Endometrial microvascular endothelial cells (primary cell): ENCODE measurements around the gene EYS. TPM values are rescaled to one million over a fixed set of nuclear protein-coding genes. Genes with fewer than 3 reads are reported as not detected.
"Not testable (repeated sequence)": the region's sequence is repeated elsewhere in the genome, so short reads cannot be mapped to it uniquely, and the experiment has no call there.

Source experiments
- in situ Hi-C: cut with HindIII; loops from 2 replicates; pipeline ENCODE4 v1.10.0; 2017; ENCODE audit warnings: low sequenced_read_pairs, low pct_unique_long_range_greater_than_20kb; ENCODE audit errors: inconsistent ontology term
- total RNA-seq: library from RNA; depleted of rRNA; stranded (reverse); fragments of >200 nt; gene quantifications from one replicate; pipeline ENCODE4 v1.2.3, GENCODE V29; 2015; ENCODE audit errors: inconsistent ontology term

EYS gene
- total RNA-seq, 1 donor from 2014 or later = not detected

DNA sequence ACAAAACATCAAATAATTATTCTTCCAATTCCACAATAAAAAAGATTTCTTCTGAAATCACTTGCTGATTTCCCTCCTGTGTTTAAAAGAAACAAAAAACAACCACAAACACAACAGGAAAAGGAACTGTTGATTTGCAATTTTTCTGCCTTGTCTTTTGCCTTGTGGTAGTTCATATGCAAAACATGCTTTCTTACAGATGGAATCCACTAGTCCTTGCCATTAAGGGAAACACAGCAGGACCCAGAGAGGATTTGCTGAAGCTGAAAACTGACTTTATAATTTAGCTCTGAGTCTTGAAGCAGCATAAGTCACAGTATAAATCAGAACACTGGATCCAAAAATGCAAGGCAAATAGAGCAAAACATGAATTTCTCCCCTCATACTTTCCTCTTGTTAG is 1742.7 kb downstream of the EYS start:
- in situ Hi-C loops = no loop called here

DNA sequence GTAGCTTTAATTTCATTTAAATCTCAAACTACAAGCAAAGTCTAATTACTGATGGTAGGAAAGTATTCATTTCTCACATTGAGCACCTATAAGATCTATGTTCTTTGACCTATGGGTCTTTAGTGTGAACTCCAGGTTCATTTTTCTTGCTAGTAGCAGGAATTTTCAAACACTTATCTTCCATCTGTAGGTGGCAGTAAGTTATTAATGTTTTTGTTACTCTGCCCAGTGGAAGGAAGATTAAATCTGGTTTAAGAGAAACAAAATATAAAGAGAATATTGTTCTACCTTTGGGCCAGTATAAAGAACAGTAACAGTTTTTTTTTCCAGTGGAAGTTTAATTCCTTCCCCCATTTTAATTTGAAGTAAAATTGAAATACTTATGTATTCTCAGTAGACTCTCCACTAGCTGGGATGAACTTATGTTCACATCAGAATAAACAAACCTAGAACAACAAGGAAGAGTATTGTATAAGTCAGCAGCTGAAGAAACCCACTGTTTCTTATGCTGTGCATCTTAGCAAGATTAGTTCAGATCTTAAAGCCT is 1743.2 kb downstream of the EYS start:
- in situ Hi-C loops = no loop called here

DNA sequence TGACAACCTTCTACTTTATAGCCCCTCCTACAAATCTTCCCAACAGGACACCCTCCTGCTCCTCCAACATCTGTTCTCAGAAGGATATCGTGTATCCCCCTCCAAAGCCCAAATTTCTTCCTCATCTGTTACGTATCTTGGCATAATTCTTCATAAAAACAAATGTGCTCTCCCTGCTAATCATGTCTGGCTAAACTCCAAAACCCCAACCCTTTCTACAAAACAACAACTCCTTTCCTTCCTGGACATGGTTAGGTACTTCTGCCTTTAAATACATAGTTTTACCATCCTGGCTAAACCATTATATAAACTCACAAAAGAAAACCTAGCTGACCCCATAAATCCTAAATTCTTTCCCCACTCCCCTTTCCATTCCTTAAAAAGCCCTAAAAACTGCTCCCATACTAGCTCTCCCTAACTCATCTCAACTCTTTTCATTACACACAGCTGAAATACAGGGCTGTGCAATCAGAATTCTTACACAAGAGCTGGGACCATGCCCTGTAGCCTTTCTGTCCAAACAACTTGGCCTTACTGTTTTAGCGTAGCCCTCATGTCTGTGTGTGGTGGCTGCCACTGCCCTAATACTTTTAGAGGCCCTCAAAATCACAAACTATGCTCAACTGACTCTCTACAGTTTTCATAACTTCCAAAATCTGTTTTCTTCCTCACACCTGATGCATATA is 1753.5 kb downstream of the EYS start:
- in situ Hi-C loops = not testable (repeated sequence)

DNA sequence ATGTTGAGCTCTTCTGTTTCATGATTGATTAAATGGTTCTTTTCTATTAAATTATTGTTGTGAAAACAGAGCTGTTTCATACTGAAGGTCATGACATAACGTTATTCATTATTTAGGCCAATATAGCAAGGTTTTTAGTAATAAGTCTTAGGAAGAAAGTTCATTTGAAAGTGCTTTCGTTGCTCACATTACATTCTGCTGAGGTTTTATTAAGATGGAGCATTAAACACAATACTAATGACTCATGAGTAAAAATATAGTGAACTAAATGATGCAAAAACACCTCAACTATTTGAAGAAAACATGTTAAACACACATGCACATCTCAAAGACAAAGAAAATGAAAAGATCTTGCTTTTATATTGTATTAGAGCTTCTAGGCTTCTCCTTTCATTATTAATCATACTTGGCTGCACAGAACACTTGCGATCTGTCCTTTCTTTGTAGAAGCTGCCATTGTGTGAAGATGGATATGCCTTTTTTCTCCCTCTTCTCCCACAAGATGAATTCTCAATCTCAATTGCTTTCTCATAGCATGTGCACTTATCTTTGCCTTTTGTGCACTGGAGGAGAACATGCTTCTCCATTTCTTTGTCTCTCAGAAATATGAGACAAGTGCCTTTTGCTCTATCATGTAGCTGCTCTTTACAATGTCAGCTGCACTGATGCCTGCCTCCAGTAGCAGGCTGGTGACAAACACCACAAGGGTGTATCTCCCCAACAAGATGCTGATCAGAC is 1759.1 kb downstream of the EYS start:
- in situ Hi-C loops = no loop called here

DNA sequence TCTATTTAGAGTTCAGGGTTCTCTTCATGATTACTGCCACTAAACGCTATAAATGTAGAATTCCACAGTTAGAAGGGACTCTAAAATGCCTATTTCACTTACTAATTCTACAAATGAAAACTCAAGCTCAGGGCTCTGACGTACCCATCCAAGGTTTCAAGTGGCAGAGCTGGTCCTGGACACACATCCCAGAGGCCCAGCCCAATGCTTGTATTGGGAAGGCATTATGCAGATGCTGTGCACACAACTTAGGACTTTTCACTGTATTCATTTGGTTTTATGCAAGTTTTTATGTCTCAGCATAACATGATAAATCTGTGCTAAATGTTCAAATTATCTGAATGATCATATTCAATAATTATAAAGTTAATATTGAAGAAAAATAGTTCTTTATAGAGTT is 1761.0 kb downstream of the EYS start:
- in situ Hi-C loops = no loop called here

DNA sequence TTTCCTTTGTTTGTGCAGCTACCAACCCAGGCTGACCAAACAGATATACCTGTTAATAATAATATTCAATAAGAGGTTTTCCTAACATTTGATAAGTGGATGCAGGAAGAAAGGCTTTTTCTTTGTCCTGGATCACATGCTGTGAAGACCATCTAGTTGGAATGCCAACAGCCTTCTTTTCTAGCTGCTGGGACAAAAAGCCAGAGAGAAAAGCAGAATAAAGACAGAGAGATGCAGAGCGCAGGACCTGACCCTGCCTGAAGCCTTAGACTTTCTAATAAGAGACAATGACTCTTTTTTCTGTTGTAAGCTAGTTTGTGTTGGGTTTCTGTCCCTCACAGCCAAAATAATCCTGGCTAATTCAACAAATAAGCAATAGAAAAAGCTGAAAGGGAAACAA is 1763.2 kb downstream of the EYS start:
- in situ Hi-C loops = no loop called here

DNA sequence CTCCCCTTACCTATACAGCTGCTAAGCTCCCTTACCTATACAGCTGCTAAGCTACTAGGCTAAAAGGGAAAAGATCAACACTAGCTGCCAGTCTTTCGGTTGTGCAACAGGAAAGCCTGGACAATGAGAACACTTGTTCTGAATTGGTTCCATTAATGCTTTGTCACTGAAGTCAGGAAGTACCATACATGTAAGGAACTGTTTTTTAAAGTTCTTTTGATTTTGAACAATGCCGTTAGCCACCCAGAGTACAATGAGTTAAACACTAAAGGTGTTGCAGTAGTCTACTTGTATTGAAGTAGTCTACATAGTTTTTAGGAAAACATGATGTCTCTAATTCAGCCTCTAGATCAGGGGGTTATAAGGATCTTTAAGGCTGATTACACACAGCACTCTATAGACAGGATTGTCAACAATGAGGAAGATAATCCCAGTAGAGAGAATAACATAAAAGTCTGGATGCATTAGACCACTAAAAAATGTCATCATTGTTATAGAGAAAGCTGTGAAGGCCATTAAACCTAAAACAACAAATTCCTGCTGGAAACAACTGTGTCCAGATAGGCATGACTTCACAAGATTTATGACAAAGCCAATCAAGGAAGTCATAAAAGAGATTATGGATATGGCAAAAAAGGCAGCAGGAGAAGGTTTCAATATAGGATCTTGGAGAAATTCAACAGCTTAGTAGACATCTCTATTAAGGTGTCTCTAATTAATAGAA is 1765.1 kb downstream of the EYS start:
- in situ Hi-C loops = no loop called here

DNA sequence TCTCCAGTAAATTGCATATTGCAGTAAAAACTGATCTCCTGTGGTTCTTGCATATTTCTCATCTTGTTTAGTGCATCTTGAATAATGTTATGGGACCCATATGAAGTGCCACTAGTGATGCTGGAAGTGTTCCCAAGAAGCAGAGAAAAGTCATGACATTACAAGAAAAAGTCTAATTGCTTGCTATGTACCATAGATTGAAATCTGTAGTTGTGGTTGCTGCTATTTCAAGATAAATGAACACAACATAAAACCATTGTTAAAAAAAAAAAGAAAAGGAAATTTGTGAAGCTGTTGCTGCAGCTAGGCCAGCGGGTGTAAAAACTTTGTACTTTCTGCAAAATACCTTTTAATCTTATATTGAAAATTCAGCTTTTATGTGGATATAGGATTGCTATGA is 1767.0 kb downstream of the EYS start:
- in situ Hi-C loops = no loop called here

DNA sequence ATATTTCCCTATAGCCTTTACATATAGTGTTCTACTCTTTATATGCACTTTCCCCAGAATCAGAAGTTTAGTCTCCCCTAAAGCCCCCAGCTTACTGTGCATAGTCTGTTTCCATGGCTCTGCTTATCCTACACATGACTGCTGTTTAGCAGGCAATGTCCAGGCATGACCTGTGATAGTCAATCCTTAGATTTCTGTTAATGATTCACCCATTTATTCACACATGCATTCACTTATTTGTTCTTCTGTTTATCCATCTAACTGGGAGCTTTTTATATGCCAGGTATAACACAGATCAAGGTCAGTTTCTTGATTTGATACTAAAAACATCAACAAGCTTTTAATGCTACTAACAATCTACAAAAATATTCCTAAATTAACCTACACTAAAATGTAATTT is 1770.6 kb downstream of the EYS start:
- in situ Hi-C loops = no loop called here

DNA sequence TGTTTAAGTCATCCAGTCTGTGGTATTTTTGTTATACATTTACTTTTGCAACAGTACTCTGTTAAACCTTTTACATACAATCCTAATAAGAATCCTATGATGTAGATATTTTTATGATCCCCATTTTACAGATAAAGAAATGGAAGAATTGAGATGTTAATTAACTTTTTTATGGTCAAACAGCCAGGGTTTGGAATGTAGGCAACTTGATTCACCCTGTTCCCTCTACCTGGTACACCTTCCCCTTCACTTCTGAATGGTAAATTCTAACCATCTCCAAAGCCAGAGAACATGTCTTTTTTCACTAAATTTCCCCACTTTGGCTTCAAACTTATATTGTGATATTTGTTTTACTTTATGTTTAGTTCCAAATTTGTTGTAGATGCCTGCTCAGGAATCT is 1771.3 kb downstream of the EYS start:
- in situ Hi-C loops = no loop called here

DNA sequence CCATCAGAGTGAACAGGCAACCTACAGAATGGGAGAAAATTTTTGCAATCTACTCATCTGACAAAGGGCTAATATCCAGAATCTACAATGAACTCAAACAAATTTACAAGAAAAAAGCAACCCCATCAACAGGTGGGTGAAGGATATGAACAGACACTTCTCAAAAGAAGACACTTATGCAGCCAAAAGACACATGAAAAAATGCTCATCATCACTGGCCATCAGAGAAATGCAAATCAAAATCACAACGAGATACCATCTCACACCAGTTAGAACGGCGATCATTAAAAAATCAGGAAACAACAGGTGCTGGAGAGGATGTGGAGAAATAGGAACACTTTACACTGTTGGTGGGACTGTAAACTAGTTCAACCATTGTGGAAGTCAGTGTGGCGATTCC is 1773.1 kb downstream of the EYS start:
- in situ Hi-C loops = not testable (repeated sequence)

DNA sequence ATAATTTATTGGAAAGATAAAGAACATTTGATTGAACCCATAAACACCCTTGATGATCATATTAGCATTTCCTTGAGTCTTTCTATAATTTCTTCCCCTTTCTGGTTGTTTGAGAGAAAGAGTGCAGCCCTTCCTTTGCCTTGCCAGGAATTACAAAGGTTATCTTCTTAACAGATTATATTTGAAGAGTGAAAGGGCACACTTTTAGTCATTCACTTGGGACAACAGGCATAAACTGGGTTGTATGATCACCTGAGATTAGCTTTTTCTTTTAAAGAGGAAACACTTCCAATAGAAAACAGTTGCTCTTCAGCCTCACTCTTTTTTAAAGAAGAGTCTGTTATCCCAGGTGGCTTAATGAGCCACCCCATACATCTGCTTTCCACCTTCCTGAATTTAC is 1776.2 kb downstream of the EYS start:
- in situ Hi-C loops = no loop called here

DNA sequence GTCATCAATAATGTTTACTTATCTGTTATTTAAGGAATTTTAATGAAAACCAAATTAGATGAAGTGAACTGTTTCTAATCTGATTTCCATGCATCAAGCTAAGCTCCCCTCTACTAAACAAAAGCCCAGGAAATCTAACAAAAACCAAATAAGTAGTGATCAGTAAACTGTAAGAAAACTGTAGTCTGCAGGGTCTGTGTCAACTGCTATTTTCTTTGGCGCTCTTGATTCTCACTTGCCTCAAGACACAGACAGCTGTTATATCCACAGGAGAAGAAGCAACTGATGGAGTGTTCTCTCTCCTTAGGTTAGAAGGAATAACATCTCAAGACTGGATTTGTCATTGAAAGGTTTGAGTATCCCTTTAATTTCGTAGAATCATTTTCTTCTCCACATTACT is 1777.9 kb downstream of the EYS start:
- in situ Hi-C loops = no loop called here

DNA sequence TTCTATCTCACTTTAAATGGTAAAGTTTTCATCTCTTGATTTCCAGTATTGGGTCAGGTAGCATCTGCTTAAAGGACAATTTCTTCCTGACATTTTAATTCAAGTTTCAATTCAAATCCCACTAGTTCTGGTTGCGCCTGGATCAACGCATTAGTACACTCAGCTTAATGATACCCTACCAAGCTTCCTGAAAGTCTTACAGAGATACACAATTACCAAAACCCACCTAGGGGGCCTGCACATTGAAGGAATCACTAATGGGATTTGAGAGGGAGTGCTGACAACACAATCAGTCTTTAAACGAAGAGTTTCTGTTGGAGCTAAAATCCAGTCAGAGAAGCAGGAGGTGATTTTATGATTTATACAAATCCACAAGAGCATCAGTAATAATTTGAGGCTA is 1778.4 kb downstream of the EYS start:
- in situ Hi-C loops = no loop called here

DNA sequence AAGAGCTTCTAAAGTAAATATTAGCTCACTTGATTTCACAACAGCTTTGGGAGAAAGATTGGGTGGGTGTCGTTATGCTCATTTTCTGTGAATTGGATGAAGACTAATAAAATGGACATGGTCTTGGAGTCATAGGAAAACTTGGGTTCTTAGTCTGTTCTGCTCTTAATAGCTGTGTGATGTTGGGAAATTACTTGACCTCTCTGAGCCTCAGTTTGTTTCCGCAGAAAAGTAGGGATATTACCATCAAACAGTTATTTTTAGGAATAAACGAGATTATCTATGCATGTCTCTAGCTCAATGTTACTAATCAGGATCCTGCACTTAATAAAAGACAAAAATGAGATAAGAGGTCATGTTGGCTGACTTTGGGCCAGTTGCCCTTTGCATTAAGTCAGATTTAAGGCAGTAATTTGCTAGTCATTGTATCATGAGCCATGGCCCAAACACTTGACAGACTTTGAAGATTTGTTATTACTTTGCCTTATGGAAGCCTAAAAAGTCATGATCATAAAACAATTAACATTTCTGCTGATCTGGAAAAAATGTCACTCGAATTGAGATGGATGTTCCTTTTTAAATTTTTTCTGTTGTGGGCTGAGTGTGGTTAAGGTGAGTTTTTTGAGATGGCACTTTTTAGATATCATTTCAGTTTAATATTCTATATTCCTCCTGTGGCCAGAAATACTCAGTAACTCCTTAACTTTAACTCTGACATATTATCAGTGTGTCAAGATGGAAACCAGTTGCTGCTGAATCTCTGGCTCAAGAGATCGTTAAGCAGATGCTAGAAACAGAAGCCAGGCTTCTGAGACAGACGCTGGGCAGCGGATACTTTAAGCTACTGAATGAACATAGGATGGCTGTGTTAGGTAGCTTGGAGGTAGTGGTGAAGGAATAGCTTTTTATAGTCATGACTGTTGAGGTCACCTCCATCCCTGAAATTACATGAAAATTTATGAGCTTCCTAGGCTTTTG is 1779.8 kb downstream of the EYS start:
- in situ Hi-C loops = no loop called here

DNA sequence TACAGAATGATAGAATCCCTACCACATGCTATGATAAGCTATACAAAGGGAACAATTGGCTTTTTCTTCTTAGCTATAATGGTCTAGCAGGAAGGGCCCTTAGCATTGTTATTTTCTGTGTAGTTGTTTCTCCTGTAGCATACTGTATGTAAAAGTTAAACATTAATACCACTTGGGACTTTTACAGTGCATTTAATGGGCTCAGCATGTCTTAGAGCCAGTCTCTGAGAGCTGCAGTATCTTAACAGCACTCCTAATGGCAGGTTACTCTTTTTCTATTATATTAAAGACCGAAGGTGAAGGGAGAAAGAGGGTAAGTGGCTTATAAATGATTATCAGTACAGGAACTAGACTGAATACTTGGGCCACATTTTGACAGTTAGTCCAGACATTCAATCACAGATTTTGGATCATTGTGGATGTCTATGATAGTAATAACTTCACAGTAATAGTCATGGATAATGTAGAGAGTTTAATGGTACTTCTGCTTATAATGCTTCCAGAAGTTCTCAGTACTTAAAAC is 1780.7 kb downstream of the EYS start:
- in situ Hi-C loops = no loop called here

DNA sequence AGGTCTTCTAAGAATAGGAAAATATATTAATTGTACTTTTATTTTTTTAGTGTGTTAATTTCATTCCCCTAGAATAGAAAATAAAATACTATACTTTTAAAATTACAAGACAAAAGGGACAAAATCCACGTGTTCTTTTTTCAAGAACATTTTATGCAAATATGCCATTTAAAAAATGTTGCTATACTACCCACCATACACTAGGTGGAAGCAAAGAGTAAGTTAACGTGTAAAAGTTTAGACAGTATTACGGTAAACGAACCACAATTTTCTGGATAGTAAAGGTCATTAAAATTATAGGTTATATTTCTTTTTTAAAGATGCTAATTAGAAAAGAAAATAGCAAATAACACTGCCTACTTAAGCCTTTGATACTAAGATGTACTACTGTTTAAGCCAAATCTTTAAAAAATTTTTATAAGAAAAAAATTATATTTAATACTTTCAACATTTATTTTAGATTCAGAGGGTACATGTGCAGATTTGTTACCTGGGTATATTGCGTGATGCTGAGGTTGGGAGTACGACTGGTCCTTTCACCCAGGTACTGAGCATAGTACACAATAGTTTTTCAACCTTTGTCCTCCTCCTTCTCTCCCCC is 1783.8 kb downstream of the EYS start:
- in situ Hi-C loops = no loop called here

DNA sequence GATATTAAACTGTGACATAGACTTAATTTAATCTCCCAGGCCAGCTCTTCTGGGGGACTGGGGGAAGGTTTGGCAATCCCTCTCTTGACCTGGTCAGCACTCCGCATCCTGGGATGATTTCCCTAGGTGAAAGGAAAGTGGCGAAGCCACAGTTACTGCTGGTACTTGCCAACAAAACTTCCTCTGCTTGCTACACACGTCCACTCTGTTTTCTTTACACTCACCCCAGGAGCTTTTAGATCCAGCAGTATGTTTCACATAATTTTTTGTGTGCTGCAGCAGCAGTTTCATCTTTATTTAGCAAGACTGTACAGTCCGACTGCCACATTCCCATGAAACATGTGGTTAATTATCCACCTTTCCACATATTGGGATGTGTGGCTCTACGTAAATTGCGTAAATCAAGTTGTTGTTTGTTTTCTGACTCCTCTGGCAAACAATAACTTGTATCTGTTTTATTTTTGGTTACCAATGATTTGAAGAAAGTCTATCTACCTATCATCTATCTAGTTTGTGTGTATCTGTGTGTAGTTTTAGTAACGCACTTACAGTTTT is 1787.4 kb downstream of the EYS start:
- in situ Hi-C loops = no loop called here
